Stimulated activated CD8-positive, alpha-beta memory T cell treated with anti-CD3 and anti-CD28 coated beads, Interleukin-12 subunit alpha, Interleukin-12 subunit beta, amount 100 ng/mL, for 1 hour (primary cell): ENCODE results near the gene KCNQ2.
"Not testable (repeated sequence)": the region's sequence is repeated elsewhere in the genome, so short reads cannot be mapped to it uniquely, and the experiment has no call there.

Source experiments
- DNase-seq: peaks from one replicate; pipeline ENCODE4 v3.0.0-alpha.2; 2020; ENCODE audit warnings: low read depth

Gene KCNQ2

GRCh38 chr20:63490416-63490815, 18.0 kb upstream of the KCNQ2 start:
- DNase-seq: no peak

- DNase-seq: no peak
Measured at GRCh38 chr20:63488315-63489251, 16.1 kb upstream of the KCNQ2 start.

- no peak for DNase-seq
Measured at GRCh38 chr20:63487781-63488241, 15.4 kb upstream of the KCNQ2 start.

GRCh38 chr20:63487116-63487764, 14.8 kb upstream of the KCNQ2 start:
- no peak for DNase-seq

GRCh38 chr20:63486300-63486855, 13.9 kb upstream of the KCNQ2 start:
- DNase-seq: no peak

GRCh38 chr20:63484651-63485403, 12.4 kb upstream of the KCNQ2 start:
- DNase-seq: no peak

GRCh38 chr20:63484236-63484635, 11.8 kb upstream of the KCNQ2 start:
- DNase-seq: no peak

- DNase-seq: no peak
Measured at GRCh38 chr20:63483834-63484233, 11.4 kb upstream of the KCNQ2 start.

GRCh38 chr20:63482021-63482587, 9.6 kb upstream of the KCNQ2 start:
- DNase-seq: no peak

- no peak for DNase-seq
Measured at GRCh38 chr20:63481503-63481902, 9.0 kb upstream of the KCNQ2 start.

- DNase-seq: not testable (repeated sequence)
Measured at GRCh38 chr20:63479695-63480419, 7.4 kb upstream of the KCNQ2 start.

GRCh38 chr20:63478346-63479302, 6.2 kb upstream of the KCNQ2 start:
- no peak for DNase-seq

GRCh38 chr20:63477944-63478343, 5.5 kb upstream of the KCNQ2 start:
- no peak for DNase-seq

GRCh38 chr20:63477061-63477616, 4.7 kb upstream of the KCNQ2 start:
- no peak for DNase-seq

- no peak for DNase-seq
Measured at GRCh38 chr20:63475209-63475608, 2.8 kb upstream of the KCNQ2 start.

- no peak for DNase-seq
Measured at GRCh38 chr20:63473555-63474449, 1.3 kb upstream of the KCNQ2 start.

- no peak for DNase-seq
Measured at GRCh38 chr20:63472862-63473390, 471 bp upstream of the KCNQ2 start.

- no peak for DNase-seq
Measured at GRCh38 chr20:63471717-63471980, 806 bp downstream of the KCNQ2 start.
